Fibroblast of lung (primary cell): ENCODE data around the gene ANKS1A. TPM values are rescaled to one million over a fixed set of nuclear protein-coding genes. Genes with fewer than 3 reads are reported as not detected.
"Not testable (repeated sequence)": the region's sequence is repeated elsewhere in the genome, so short reads cannot be mapped to it uniquely, and the experiment has no call there.

Experiments
- DNase-seq, 2 donors: peaks; one replicate each; pipeline versions ENCODE4 v3.0.0 to v3.0.0-alpha.2; 2010; ENCODE audit warnings: low read depth in 2 of 2
- H2AFZ ChIP-seq: 2 replicates; pipeline ENCODE4 v1.5.1; 2012; ENCODE audit warnings: low read length, control low read depth, inconsistent platforms
- H3K27ac ChIP-seq: 2 replicates; pipeline ENCODE4 v1.5.1; 2011; ENCODE audit warnings: low read length, control low read depth; ENCODE audit not compliant: insufficient read depth
- H3K27me3 ChIP-seq: 2 replicates; pipeline ENCODE4 v1.5.1; 2011; ENCODE audit warnings: mild to moderate bottlenecking, low read length; ENCODE audit not compliant: control insufficient read depth, insufficient read depth
- H3K36me3 ChIP-seq: 2 replicates; pipeline ENCODE4 v1.5.1; 2011; ENCODE audit warnings: low read length; ENCODE audit not compliant: control insufficient read depth, insufficient read depth
- H3K4me1 ChIP-seq: 2 replicates; pipeline ENCODE4 v1.5.1; 2011; ENCODE audit warnings: low read length; ENCODE audit not compliant: control insufficient read depth, insufficient read depth; ENCODE audit errors: extremely low read depth
- H3K4me2 ChIP-seq: 2 replicates; pipeline ENCODE4 v1.5.1; 2011; ENCODE audit warnings: low read length, control low read depth; ENCODE audit not compliant: insufficient read depth; ENCODE audit errors: extremely low read depth
- H3K4me3 ChIP-seq, 4 experiments: fragments of 200-600 bp in 1 of 4; sonication (generic) in 1 of 4; replicated peaks in 1 of 4; 2 replicates each; pipeline ENCODE4 v1.5.1; 2011 to 2016; ENCODE audit warnings: low read length in 4 of 4, low read depth in 3 of 4, mild to moderate bottlenecking in 3 of 4, control low read depth in 2 of 4, inconsistent platforms in 1 of 4, mixed read lengths in 1 of 4; ENCODE audit not compliant: insufficient read depth in 1 of 4; ENCODE audit errors: control extremely low read depth in 1 of 4
- H3K79me2 ChIP-seq: 2 replicates; pipeline ENCODE4 v1.5.1; 2012; ENCODE audit warnings: mild to moderate bottlenecking, low read length, inconsistent platforms; ENCODE audit not compliant: control insufficient read depth, insufficient read depth
- H3K9ac ChIP-seq: 2 replicates; pipeline ENCODE4 v1.5.1; 2011; ENCODE audit warnings: mild to moderate bottlenecking, low read length, control low read depth; ENCODE audit not compliant: insufficient read depth
- H3K9me3 ChIP-seq: 2 replicates; pipeline ENCODE4 v1.5.1; 2012; ENCODE audit warnings: low read depth, low read length; ENCODE audit not compliant: control insufficient read depth, insufficient read depth
- H4K20me1 ChIP-seq: 2 replicates; pipeline ENCODE4 v1.5.1; 2011; ENCODE audit warnings: low read length; ENCODE audit not compliant: control insufficient read depth, insufficient read depth; ENCODE audit errors: extremely low read depth
- EZH2 ChIP-seq: IDR thresholded peaks from 2 replicates; pipeline ENCODE4 v1.5.1; 2012; ENCODE audit warnings: low read length, control low read depth, mild to moderate bottlenecking; ENCODE audit errors: missing control alignments
- polyA plus RNA-seq, 2 donors: library from polyadenylated mRNA; depleted of rRNA in 1 of 2; stranded (reverse) in 1 of 2; unstranded in 1 of 2; fragments of >200 nt; gene quantifications; 2 replicates each; pipeline ENCODE4 v1.2.1, GENCODE V29; 2011 to 2012; ENCODE audit warnings: missing spikeins in 1 of 2
- total RNA-seq: library from RNA; depleted of rRNA; stranded (reverse); fragments of >200 nt; gene quantifications from 2 replicates; pipeline ENCODE4 v1.2.1, GENCODE V29; 2014
- TF ChIP-seq, protein P1 (sequence below), 2 donors: IDR thresholded peaks in 1 of 2; conservative IDR thresholded peaks in 1 of 2; 1 replicate in 1 of 2; 2 replicates in 1 of 2; pipeline ENCODE4 v1.5.1; 2011 to 2012; ENCODE audit warnings: low read length in 2 of 2, control low read depth in 1 of 2, inconsistent platforms in 1 of 2, low read depth in 1 of 2, mild to moderate bottlenecking in 1 of 2

ANKS1A gene
- total and polyA plus RNA-seq, 2 donors (not counting 1 experiment from before 2014, with no cell fraction given) = 3.6 to 7.8 TPM

DNA sequence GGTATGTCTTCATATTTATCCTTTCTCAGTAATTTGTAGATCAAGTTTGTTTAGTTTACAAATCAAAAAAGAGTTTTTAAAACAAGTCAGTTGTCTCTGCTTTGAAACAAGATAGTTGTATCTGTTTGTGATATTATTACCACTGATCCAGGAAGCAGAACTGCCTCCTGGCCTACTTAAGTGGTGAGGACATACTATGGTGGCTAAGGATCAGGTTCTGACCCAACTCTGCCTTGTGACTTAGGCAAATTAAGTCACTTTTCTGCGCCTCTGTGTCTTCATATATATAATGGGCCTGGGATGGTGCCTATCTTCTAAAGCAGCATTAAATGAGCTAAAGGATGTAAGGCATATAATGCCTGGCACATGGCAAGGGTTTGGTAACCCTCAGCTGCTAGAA lies 8.7 kb downstream of the ANKS1A start:
- Histone ChIP-seq H2AFZ (no peak overlapping the region), H3K27me3 (no peaks in the 10 kb centered on the region), H3K4me2 (no peak overlapping the region), H4K20me1 (no peaks in the 10 kb centered on the region), H3K36me3 (no peaks in the 10 kb centered on the region), H3K27ac (no peak overlapping the region), H3K79me2 (no peaks in the 10 kb centered on the region), H3K9ac (no peak overlapping the region), H3K4me3 (no peak overlapping the region), H3K9me3 (no peaks in the 10 kb centered on the region), H3K4me1 (no peaks in the 10 kb centered on the region)
- TF ChIP-seq, protein P1, sequence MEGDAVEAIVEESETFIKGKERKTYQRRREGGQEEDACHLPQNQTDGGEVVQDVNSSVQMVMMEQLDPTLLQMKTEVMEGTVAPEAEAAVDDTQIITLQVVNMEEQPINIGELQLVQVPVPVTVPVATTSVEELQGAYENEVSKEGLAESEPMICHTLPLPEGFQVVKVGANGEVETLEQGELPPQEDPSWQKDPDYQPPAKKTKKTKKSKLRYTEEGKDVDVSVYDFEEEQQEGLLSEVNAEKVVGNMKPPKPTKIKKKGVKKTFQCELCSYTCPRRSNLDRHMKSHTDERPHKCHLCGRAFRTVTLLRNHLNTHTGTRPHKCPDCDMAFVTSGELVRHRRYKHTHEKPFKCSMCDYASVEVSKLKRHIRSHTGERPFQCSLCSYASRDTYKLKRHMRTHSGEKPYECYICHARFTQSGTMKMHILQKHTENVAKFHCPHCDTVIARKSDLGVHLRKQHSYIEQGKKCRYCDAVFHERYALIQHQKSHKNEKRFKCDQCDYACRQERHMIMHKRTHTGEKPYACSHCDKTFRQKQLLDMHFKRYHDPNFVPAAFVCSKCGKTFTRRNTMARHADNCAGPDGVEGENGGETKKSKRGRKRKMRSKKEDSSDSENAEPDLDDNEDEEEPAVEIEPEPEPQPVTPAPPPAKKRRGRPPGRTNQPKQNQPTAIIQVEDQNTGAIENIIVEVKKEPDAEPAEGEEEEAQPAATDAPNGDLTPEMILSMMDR (conservative IDR thresholded peaks at IDR 0.05 in 1 of 2, IDR thresholded peaks at IDR 0.05 in 1 of 2; ENCODE audit: low read depth in 1 of 2, low read length in 2 of 2) = no peak
- no peak for TF ChIP-seq EZH2
- DNase-seq = no peak

DNA sequence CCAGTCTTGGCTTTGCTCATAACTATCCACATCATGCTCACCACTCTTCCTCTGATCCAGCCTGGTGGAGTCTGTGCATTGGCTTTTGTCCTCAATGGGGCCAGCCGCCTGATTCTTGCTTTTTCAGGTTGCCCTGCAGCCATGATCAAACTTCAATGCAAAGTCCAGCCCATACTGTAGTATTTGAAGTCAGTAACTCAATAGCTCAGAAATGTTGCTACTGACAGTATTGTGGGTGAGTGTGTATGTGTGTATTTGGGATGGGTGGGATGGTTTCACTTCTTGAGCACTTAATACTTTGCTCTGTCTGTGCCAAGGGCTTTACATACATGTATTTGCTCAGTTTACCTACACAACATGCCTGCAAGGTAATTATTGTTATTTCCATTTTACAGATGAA lies 10.7 kb downstream of the ANKS1A start:
- DNase-seq, H3K79me2 ChIP-seq, H3K36me3 ChIP-seq, H3K9me3 ChIP-seq, H3K4me3 ChIP-seq, H3K4me1 ChIP-seq, H3K9ac ChIP-seq, H4K20me1 ChIP-seq, H3K27me3 ChIP-seq, H3K27ac ChIP-seq, H2AFZ ChIP-seq, H3K4me2 ChIP-seq: not testable (repeated sequence)

DNA sequence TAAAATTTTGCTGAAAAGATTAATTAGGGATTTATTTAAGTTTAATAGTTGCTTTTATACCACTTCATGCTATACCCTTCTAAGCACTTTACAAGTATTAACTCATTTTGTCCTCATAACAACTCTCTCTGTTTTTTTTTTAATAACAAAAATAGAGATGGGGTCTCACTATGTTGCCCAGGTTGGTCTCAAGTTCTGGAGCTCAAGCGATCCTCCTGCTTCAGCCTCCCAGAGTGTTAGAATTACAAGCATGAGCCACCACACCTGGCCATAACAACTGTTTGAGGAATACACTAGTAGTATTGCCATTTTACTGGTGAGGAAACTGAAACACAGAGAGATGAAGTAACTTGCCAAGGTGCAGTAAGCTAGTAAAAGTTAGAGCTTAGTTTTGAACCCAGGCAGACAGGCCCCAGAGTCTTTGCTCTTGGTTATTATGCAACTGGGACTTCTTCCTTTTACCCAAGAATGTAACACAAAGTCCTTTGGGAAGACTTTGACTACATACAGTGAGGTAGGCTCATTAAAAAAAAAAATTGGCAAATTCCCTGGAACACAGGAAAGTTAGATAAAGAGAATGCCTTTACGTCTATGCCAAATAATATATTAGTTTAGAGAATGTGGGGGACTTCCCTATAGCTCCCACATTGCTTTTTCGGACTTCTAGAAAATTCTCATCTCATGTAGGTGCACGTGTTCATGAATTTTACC lies 11.4 kb downstream of the ANKS1A start:
- TF ChIP-seq, protein P1 (conservative IDR thresholded peaks at IDR 0.05 in 1 of 2, IDR thresholded peaks at IDR 0.05 in 1 of 2; ENCODE audit: low read depth in 1 of 2, low read length in 2 of 2) = no peak
- TF ChIP-seq EZH2 = no peak
- Histone ChIP-seq H3K9ac (no peak overlapping the region), H3K4me3 (no peak overlapping the region), H3K4me1 (no peaks in the 10 kb centered on the region), H4K20me1 (no peaks in the 10 kb centered on the region), H3K4me2 (no peak overlapping the region), H3K36me3 (no peaks in the 10 kb centered on the region), H3K79me2 (no peaks in the 10 kb centered on the region), H2AFZ (no peak overlapping the region), H3K27me3 (no peaks in the 10 kb centered on the region), H3K9me3 (no peaks in the 10 kb centered on the region), H3K27ac (no peak overlapping the region)
- DNase-seq = peak in 1 of 2 donors; percentile 17
